Activated CD8-positive, alpha-beta memory T cell treated with anti-CD3 and anti-CD28 coated beads for 24 hours (primary cell): ENCODE data around the gene ZMYND8.
"Not testable (repeated sequence)": the region's sequence is repeated elsewhere in the genome, so short reads cannot be mapped to it uniquely, and the experiment has no call there.

Source experiments
- DNase-seq: peaks from one replicate; pipeline ENCODE4 v3.0.0-alpha.2; 2020

ZMYND8 gene

GRCh38 chr20:47283411-47283810 is 73.1 kb downstream of the ZMYND8 start:
- DNase-seq, result no peak

DNA sequence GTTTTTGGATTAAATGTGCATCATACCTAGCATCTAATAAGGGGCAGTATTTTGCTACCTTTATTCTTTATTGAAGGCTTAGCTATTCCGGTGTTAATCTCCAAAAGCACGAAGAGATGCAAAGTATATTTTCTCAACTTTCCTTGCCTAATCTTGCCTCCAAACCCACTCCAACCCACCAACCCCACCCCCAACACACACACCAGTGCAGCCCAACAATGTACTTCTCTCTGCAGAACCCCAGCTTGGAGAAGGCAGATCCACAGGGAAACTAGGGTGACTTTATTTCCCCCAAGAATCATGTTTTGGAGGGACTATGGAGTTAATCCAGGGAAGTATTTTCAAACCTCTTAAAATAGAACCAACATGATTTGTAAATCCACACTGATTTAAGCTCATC is 73.6 kb downstream of the ZMYND8 start:
- no peak for DNase-seq

- DNase-seq, result no peak
These were observed 75.1 kb downstream of the ZMYND8 start for GRCh38 chr20:47281376-47281775.

DNA sequence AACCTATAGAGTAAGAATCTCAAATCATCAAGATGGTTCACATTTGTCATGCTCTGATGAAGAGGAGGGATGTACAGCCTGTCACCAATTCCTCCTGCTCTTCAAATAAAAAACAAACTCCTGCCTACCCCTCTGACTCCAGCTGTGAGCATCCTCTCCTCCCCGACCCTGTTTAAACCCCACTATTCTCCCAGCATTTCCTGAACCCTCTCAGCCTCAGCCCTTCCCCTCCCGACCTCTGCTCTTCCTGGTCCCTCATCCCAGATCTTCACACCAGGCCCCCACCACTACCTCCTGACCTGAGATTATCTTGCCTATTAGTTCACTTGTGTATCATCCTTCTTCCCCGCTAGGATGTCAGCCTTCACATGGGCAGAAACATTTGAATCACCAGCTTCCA is 75.8 kb downstream of the ZMYND8 start:
- no peak for DNase-seq

- DNase-seq, result no peak
These were observed 76.3 kb downstream of the ZMYND8 start for GRCh38 chr20:47280228-47280627.

DNA sequence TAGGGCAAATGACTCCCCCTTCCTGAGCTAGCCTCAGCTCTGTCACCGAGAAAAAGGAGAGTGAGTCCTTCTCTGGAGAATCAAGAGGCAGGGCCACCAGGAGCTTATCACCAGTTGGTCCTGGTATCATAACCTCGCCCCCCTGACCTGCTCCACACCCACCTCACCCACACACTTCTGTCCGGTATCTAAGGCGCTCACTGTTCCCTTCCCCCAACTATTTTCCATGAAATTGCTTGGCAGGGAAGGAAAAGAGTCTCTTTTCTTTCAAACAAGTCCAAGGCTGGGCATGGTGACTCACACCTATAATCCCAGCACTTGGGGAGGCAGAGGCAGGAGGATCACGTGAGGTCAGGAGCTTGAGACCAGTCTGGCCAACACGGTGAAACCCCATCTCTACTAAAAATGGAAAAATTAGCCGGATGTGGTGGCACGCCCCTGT is 77.6 kb downstream of the ZMYND8 start:
- DNase-seq, result no peak

- DNase-seq, result not testable (repeated sequence)
These were observed 79.0 kb downstream of the ZMYND8 start for GRCh38 chr20:47277535-47277872.

- DNase-seq, result no peak
These were observed 79.5 kb downstream of the ZMYND8 start for GRCh38 chr20:47276851-47277534.

DNA sequence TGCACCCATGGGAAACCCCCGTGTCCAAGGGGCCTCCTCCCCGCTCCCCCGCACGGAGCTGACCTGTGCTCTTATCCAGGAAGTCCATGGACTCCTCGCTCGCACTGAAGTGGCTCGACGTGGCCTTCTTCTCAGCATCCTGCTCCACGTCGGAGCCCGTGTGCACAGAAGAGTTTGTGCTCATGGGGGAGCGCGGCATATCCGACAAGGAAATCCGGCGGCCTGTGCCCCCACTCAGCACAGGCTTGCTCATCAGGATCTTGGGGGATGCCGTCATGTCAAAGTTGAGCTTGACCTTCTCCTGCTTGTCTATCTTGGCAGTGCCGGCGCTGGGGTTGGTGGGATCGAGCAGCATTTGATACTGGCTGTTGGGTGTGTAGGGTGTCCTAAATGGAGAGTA is 80.2 kb downstream of the ZMYND8 start:
- no peak for DNase-seq

DNA sequence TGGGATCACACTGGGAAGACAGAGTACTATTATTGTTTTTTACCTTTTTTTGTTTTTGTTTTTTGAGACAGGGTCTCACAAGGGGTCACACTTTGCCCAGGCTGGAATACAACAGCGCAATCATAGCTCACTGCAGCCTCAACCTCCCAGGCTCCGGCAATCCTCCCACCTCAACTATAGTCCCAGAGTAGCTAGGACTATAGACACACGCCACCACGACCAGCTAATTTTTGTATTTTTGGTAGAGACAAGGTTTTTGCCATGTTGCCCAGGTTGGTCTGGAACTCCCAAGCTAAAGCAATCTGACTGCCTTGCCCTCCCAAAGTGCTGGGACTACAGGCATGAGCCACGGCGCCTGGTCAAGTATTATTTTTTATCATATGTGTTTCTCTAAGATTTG is 81.0 kb downstream of the ZMYND8 start:
- DNase-seq, result no peak

- DNase-seq, result no peak
These were observed 81.9 kb downstream of the ZMYND8 start for GRCh38 chr20:47274401-47275108.

GRCh38 chr20:47273591-47274235 is 82.8 kb downstream of the ZMYND8 start:
- DNase-seq, result no peak

GRCh38 chr20:47272893-47273590 is 83.5 kb downstream of the ZMYND8 start:
- DNase-seq, result no peak

DNA sequence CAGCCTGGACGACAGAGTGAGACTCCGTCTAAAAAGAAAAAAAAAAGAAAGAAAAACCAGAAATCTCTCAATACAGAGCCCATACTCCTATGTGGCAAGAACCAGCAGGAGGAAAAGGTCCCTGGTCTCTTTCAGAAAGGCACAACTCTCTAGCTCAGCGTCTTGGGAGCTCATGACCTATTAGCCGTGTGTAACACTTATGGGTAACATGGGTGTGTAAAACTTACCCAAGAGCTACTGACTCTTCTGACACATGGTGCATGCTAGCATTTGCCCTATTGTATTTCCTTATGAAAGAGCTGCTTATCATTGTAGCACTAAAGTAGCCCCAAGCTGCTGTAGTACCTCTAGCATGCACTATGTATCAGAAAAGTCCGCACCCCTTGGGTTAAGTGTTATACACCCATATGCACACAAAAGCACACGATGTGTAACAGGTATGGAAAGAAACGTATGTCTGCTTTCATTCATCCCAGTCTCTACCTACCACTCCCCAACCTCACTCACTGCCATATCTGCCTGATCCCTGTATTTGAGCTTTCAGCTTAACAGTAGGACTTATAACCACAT is 85.4 kb downstream of the ZMYND8 start:
- DNase-seq, result no peak

GRCh38 chr20:47269309-47270165 is 87.0 kb downstream of the ZMYND8 start:
- no peak for DNase-seq

DNA sequence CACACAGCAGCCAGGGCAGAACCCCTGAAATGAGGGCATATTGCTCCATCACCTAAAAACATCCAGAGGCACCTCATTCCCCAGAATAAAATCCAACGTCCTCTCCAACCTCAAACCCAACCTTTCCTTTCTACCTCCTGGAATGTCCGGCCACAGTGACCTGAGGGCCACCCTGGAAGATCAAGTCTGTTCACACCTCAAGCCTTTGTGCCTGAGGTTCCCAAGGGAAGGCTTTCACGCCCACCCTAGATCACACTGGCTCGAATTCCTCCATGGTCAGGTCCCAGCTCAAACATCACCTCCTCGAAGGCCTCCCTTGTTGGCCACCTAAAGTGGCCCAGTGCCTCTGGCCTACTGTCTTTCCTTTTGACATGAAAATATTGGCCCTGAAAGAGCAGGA is 88.9 kb downstream of the ZMYND8 start:
- no peak for DNase-seq

- no peak for DNase-seq
These were observed 89.5 kb downstream of the ZMYND8 start for GRCh38 chr20:47266847-47267515.

GRCh38 chr20:47265984-47266383 is 90.5 kb downstream of the ZMYND8 start:
- DNase-seq, result no peak

- no peak for DNase-seq
These were observed 91.3 kb downstream of the ZMYND8 start for GRCh38 chr20:47265214-47265613.

DNA sequence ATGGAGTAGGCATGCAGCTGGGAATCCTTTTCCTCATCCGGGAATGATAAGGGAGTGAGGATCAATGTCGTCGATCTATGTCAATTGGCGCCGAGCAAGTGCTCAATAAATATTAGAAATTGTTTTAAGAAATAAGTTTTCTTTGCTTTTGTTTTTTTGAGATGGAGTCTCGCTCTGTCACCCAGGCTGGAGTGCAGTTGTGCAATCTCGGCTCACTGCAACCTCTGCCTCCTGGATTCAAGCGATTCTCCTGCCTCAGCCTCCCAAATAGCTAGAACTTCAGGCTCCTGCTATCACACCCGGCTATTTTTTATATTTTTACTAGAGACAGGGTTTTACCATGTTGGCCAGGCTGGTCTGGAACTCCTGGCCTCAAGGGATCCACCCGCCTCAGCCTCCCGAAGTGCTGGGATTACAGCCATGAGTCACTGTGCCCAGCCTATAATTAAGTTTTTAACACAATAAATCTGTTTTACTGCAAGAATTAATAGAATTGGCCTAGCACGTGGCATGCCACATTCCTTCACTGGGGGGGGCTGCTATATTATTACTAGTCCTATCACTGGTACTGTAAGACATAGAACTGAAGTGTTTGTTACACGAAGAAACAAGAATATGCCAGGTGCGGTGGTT is 92.2 kb downstream of the ZMYND8 start:
- not testable (repeated sequence) for DNase-seq

DNA sequence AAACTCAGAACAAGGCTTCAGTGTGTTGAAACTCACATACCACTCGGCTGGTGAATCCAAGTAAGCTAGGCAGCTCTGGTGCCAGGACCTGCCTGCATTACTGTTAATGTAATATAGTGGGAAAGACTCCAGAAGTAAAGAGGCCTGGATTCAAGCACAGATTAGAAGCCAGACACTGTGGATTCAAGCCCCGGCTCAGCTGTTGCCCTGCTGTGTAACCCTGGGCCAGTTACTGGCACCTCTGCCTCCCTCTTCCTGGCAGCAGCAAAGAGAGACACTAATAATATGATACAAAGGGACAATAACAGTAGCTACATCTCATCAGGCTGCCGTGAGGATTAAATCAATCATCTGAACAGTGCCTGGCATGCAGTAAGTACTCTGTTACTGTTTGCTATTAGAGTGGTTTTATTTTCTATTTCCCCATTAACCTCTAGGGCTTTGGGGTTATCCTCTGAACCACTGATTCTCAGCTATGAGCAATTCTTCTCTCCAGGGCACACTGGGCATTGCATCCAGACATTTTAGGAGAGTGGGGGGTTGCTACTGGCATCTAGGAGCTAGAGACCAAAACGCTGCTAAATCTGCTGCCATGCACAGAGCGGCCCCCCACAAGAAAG is 92.9 kb downstream of the ZMYND8 start:
- no peak for DNase-seq
